HCT116 (cell line): Measurements from ENCODE around the gene RECK. TPM values are rescaled to one million over a fixed set of nuclear protein-coding genes. Genes with fewer than 3 reads are reported as not detected.

Experiments
- ATAC-seq: fragments of 200-7000 bp; cut with Tn5 transposase; 2 replicates; pipeline ENCODE4 v1.9.1; 2020; ENCODE audit warnings: mild to moderate bottlenecking, moderate library complexity
- BruUV-seq: library from RNA; stranded (reverse); fragments of 400-500 nt; replicated peaks from 2 replicates; lab custom pipeline; 2021; lab: Mats Ljungman, UMichigan
- CTCF ChIA-PET: fragments of 300-600 bp; sonication (Branson Sonifier 250); formaldehyde crosslinking; loops from one replicate; lab custom pipeline; 2021; ENCODE audit warnings: antibody characterized with exemption; lab: Charles Lee
- POLR2A ChIA-PET: fragments of 300-600, 350-600 bp; sonication (Branson Sonifier 250); formaldehyde crosslinking; loops from one replicate; lab custom pipeline; 2021; ENCODE audit warnings: antibody characterized with exemption; lab: Charles Lee
- RAD21 ChIA-PET, 2 experiments: fragments of 300-600 bp; sonication (Branson Sonifier 250); formaldehyde crosslinking; loops; one replicate each; lab custom pipeline; 2023; ENCODE audit warnings: low total read pairs in 2 of 2; ENCODE audit not compliant: uncharacterized antibody in 2 of 2, unreplicated experiment in 2 of 2, low non-redundant PET in 1 of 2; lab: Charles Lee
- DNase-seq: peaks from one replicate; pipeline ENCODE4 v3.0.0-alpha.2; 2010; ENCODE audit warnings: low read depth, low spot score
- H2AFZ ChIP-seq: fragments of 200-600 bp; shearing (Covaris generic), sonication (generic); 2 replicates; pipeline ENCODE4 v1.6.1; 2017; ENCODE audit warnings: low read depth, mixed run types, mixed read lengths, antibody characterized with exemption, low read length; ENCODE audit not compliant: poor library complexity, severe bottlenecking
- H3K27ac ChIP-seq: 2 replicates; pipeline ENCODE4 v1.5.1; 2012; ENCODE audit warnings: low read depth, low read length
- H3K27me3 ChIP-seq: fragments of 200-600 bp; sonication (generic); 2 replicates; pipeline ENCODE4 v1.6.1; 2016; ENCODE audit warnings: mixed run types, low read length, mixed read lengths; ENCODE audit not compliant: insufficient read depth
- H3K36me3 ChIP-seq, 2 experiments: fragments of 200-500 bp in 1 of 2; fragments of 200-600 bp in 1 of 2; sonication (Bioruptor generic) in 1 of 2; sonication (generic) in 1 of 2; 2 replicates each; pipeline versions ENCODE4 v1.5.1 to v1.6.1; 2014 to 2016; ENCODE audit warnings: low read length in 2 of 2, inconsistent platforms in 1 of 2, mixed read lengths in 1 of 2, mixed run types in 1 of 2; ENCODE audit not compliant: insufficient read depth in 2 of 2, control insufficient read depth in 1 of 2
- H3K4me1 ChIP-seq, 2 experiments: fragments of 200-600 bp in 1 of 2; sonication (generic) in 1 of 2; 2 replicates each; pipeline versions ENCODE4 v1.5.1 to v1.6.1; 2012 to 2017; ENCODE audit warnings: low read length in 2 of 2, inconsistent platforms in 1 of 2, mild to moderate bottlenecking in 1 of 2, mixed read lengths in 1 of 2, mixed run types in 1 of 2, moderate library complexity in 1 of 2; ENCODE audit not compliant: insufficient read depth in 2 of 2, control insufficient read depth in 1 of 2
- H3K4me2 ChIP-seq: fragments of 200-600 bp; sonication (generic); 2 replicates; pipeline ENCODE4 v1.6.1; 2017; ENCODE audit warnings: mixed run types, low read length, mixed read lengths
- H3K4me3 ChIP-seq, 2 experiments: fragments of 200-600 bp in 1 of 2; sonication (generic) in 1 of 2; replicated peaks in 1 of 2; 2 replicates each; pipeline ENCODE4 v1.5.1; 2011 to 2016; ENCODE audit warnings: low read length in 2 of 2, control low read depth in 1 of 2, low read depth in 1 of 2, mild to moderate bottlenecking in 1 of 2, mixed read lengths in 1 of 2, mixed run types in 1 of 2
- H3K79me2 ChIP-seq: fragments of 200-600 bp; sonication (generic); 2 replicates; pipeline ENCODE4 v1.6.1; 2017; ENCODE audit warnings: mild to moderate bottlenecking, mixed run types, low read length, moderate library complexity, mixed read lengths; ENCODE audit not compliant: insufficient read depth
- H3K9ac ChIP-seq: fragments of 200-600 bp; sonication (generic); 2 replicates; pipeline ENCODE4 v1.6.1; 2016; ENCODE audit warnings: low read length, mixed read lengths
- H3K9me2 ChIP-seq: fragments of 200-600 bp; sonication (generic), shearing (Covaris generic); 2 replicates; pipeline ENCODE4 v1.6.1; 2017; ENCODE audit warnings: mixed run types, mild to moderate bottlenecking, moderate library complexity; ENCODE audit not compliant: insufficient read depth
- H3K9me3 ChIP-seq, 2 experiments: fragments of 200-500 bp in 1 of 2; fragments of 200-600 bp in 1 of 2; sonication (Bioruptor generic) in 1 of 2; sonication (generic) in 1 of 2; 2 replicates each; pipeline ENCODE4 v1.6.1; 2014 to 2017; ENCODE audit warnings: low read length in 2 of 2, mixed read lengths in 2 of 2, inconsistent platforms in 1 of 2, low read depth in 1 of 2, mild to moderate bottlenecking in 1 of 2, mixed run types in 1 of 2, moderate library complexity in 1 of 2; ENCODE audit not compliant: control insufficient read depth in 1 of 2, insufficient read depth in 1 of 2
- H4K20me1 ChIP-seq: fragments of 200-600 bp; sonication (generic), shearing (Covaris generic); 2 replicates; pipeline ENCODE4 v1.6.1; 2017; ENCODE audit warnings: mixed run types, mild to moderate bottlenecking, moderate library complexity; ENCODE audit not compliant: insufficient read depth
- CBX3 ChIP-seq: IDR thresholded peaks from 2 replicates; pipeline ENCODE4 v1.6.1; 2012; ENCODE audit warnings: low read depth
- CEBPB ChIP-seq: IDR thresholded peaks from 2 replicates; pipeline ENCODE4 v1.6.1; 2012; ENCODE audit warnings: low read depth
- EGR1 ChIP-seq: IDR thresholded peaks from 2 replicates; pipeline ENCODE4 v1.6.1; 2012; ENCODE audit warnings: low read depth
- ELF1 ChIP-seq: IDR thresholded peaks from 2 replicates; pipeline ENCODE4 v1.6.1; 2012; ENCODE audit warnings: low read depth, borderline replicate concordance
- EZH2 ChIP-seq: fragments of 200-600 bp; sonication (generic); IDR thresholded peaks from 2 replicates; pipeline ENCODE4 v1.6.1; 2017; ENCODE audit warnings: antibody characterized with exemption, mixed run types
- EZH2phosphoT487 ChIP-seq: fragments of 200-600 bp; IDR thresholded peaks from 2 replicates; pipeline ENCODE4 v1.6.1; 2018; ENCODE audit warnings: antibody characterized with exemption, borderline replicate concordance
- JUND ChIP-seq: IDR thresholded peaks from 2 replicates; pipeline ENCODE4 v1.6.1; 2012
- RAD21 ChIP-seq: IDR thresholded peaks from 2 replicates; pipeline ENCODE4 v1.6.1; 2012; ENCODE audit warnings: low read depth, mild to moderate bottlenecking
- SIN3A ChIP-seq: IDR thresholded peaks from 2 replicates; pipeline ENCODE4 v1.6.1; 2012; ENCODE audit warnings: low read depth
- SRF ChIP-seq: IDR thresholded peaks from 2 replicates; pipeline ENCODE4 v1.6.1; 2012; ENCODE audit warnings: low read depth
- ZFX ChIP-seq: fragments of 450-650 bp; IDR thresholded peaks from 2 replicates; pipeline ENCODE4 v1.6.1; 2017
- intact Hi-C: fragments of 100-400 bp; cut with micrococcal nuclease; formaldehyde crosslinking; loops from 2 replicates; pipeline ENCODE4 v1.10.0; 2022
- total RNA-seq: library from RNA; stranded (reverse); gene quantifications from one replicate; pipeline ENCODE4 v1.2.1, GENCODE V29; 2021; ENCODE audit not compliant: unreplicated experiment
- TF ChIP-seq, protein P1 (sequence below): IDR thresholded peaks from 2 replicates; pipeline ENCODE4 v1.6.1; 2011; ENCODE audit warnings: mild to moderate bottlenecking, low read length, moderate library complexity; ENCODE audit not compliant: insufficient replicate concordance; ENCODE audit errors: extremely low read depth
- TF ChIP-seq, protein P2 (sequence below), 3 experiments: fragments of 200-600 bp in 1 of 3; sonication (generic) in 1 of 3; IDR thresholded peaks in 2 of 3; conservative IDR thresholded peaks in 1 of 3; 2 replicates each; pipeline ENCODE4 v1.5.1; 2012 to 2017; ENCODE audit warnings: low read depth in 2 of 3, low read length in 2 of 3, antibody characterized with exemption in 1 of 3, borderline replicate concordance in 1 of 3, control low read depth in 1 of 3, mild to moderate bottlenecking in 1 of 3, mixed read lengths in 1 of 3, mixed run types in 1 of 3, moderate library complexity in 1 of 3; ENCODE audit not compliant: insufficient read depth in 1 of 3
- TF ChIP-seq, protein P3 (sequence below): IDR thresholded peaks from 2 replicates; pipeline ENCODE4 v1.6.1; 2012
- TF ChIP-seq, protein P4 (sequence below): IDR thresholded peaks from 2 replicates; pipeline ENCODE4 v1.6.1; 2012; ENCODE audit warnings: low read depth

The RECK gene
- total RNA-seq, 1 experiment from 2014 or later = 3.8 TPM

DNA sequence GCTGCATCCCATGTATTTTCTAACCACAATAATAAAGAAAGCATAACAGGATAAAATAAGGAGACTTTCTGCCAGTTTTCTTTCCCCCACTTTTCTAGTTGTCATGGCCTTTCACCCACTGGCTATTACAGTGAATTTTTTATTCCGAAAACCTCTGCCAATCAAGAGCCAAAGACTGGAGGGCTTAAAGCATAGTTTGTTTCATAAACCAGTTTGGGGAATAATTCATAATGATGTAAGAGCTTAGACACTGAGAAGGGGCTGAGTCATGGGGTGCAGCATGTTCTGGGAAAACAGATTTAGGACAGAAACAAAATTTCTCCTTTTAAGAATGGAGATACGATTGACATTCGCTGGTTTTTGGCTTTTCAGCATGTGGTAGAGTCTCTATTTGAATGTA lies 95.4 kb downstream of the RECK start (continued):
- TF ChIP-seq, protein P1, sequence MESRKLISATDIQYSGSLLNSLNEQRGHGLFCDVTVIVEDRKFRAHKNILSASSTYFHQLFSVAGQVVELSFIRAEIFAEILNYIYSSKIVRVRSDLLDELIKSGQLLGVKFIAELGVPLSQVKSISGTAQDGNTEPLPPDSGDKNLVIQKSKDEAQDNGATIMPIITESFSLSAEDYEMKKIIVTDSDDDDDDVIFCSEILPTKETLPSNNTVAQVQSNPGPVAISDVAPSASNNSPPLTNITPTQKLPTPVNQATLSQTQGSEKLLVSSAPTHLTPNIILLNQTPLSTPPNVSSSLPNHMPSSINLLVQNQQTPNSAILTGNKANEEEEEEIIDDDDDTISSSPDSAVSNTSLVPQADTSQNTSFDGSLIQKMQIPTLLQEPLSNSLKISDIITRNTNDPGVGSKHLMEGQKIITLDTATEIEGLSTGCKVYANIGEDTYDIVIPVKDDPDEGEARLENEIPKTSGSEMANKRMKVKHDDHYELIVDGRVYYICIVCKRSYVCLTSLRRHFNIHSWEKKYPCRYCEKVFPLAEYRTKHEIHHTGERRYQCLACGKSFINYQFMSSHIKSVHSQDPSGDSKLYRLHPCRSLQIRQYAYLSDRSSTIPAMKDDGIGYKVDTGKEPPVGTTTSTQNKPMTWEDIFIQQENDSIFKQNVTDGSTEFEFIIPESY = no peak

DNA sequence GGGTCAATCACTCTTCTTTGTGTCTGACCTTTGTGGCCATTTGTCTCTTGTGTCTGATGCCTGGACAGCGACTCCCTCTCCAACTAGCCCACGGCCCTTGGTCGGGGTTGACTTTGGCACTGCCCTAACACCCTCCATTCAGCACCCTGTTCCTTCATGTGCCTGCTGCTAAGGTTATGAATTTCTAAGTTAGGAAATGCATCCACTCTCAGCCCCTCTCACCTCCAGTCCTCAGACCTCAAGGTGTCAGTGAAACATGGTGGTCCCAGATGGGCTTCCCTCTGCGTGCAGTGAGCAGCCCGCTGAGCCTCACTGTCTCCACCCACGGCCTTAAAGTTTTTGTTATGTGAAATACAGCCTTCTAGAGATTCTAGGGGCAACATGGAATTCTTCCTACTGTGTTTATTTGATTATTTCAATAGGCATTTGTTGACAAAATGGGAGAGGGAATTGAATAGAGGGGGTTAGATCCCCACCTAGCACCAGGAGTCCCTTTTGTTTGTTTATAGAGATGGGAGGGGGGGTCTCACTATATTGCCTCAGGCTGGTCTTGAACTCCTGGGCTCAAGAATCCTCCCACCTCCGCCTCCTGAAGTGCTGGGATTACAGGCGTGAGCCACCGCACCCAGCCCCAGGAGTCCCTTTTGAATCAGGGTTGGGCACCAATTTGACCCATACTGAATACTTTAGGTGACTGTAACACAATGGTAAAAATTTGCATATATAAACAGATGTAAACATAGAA lies 98.2 kb downstream of the RECK start:
- no peak overlapping the region for H3K9ac ChIP-seq
- BruUV-seq = no TSS peak
- H2AFZ ChIP-seq = no peak overlapping the region
- ChIA-PET CTCF (no interaction called here), POLR2A (no interaction called here), RAD21 (no interaction called here)
- H3K4me2 ChIP-seq = no peak overlapping the region
- H3K9me3 ChIP-seq = no peaks in the 10 kb centered on the region
- H3K9me2 ChIP-seq = no peaks in the 10 kb centered on the region
- no peaks in the 10 kb centered on the region for H3K36me3 ChIP-seq
- H3K4me3 ChIP-seq = no peak overlapping the region
- no peak for ATAC-seq
- H3K79me2 ChIP-seq = no peaks in the 10 kb centered on the region
- no peak for DNase-seq
- intact Hi-C loops = no loop called here
- H3K27ac ChIP-seq = no peak overlapping the region
- H4K20me1 ChIP-seq = no peaks in the 10 kb centered on the region
- peaks cover 0 to 20% of the 10 kb centered on the region in 2 experiments; a peak in 1 of 4 replicates for H3K4me1 ChIP-seq
- H3K27me3 ChIP-seq = no peaks in the 10 kb centered on the region
- no peak for TF ChIP-seq CBX3
- TF ChIP-seq, protein P2, sequence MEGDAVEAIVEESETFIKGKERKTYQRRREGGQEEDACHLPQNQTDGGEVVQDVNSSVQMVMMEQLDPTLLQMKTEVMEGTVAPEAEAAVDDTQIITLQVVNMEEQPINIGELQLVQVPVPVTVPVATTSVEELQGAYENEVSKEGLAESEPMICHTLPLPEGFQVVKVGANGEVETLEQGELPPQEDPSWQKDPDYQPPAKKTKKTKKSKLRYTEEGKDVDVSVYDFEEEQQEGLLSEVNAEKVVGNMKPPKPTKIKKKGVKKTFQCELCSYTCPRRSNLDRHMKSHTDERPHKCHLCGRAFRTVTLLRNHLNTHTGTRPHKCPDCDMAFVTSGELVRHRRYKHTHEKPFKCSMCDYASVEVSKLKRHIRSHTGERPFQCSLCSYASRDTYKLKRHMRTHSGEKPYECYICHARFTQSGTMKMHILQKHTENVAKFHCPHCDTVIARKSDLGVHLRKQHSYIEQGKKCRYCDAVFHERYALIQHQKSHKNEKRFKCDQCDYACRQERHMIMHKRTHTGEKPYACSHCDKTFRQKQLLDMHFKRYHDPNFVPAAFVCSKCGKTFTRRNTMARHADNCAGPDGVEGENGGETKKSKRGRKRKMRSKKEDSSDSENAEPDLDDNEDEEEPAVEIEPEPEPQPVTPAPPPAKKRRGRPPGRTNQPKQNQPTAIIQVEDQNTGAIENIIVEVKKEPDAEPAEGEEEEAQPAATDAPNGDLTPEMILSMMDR (IDR thresholded peaks at IDR 0.05 in 2 of 3, conservative IDR thresholded peaks at IDR 0.05 in 1 of 3; ENCODE audit: borderline replicate concordance in 1 of 3, insufficient read depth in 1 of 3, low read depth in 2 of 3, low read length in 2 of 3) = no peak
- TF ChIP-seq, protein P3, sequence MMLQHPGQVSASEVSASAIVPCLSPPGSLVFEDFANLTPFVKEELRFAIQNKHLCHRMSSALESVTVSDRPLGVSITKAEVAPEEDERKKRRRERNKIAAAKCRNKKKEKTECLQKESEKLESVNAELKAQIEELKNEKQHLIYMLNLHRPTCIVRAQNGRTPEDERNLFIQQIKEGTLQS = no peak
- TF ChIP-seq, protein P4, sequence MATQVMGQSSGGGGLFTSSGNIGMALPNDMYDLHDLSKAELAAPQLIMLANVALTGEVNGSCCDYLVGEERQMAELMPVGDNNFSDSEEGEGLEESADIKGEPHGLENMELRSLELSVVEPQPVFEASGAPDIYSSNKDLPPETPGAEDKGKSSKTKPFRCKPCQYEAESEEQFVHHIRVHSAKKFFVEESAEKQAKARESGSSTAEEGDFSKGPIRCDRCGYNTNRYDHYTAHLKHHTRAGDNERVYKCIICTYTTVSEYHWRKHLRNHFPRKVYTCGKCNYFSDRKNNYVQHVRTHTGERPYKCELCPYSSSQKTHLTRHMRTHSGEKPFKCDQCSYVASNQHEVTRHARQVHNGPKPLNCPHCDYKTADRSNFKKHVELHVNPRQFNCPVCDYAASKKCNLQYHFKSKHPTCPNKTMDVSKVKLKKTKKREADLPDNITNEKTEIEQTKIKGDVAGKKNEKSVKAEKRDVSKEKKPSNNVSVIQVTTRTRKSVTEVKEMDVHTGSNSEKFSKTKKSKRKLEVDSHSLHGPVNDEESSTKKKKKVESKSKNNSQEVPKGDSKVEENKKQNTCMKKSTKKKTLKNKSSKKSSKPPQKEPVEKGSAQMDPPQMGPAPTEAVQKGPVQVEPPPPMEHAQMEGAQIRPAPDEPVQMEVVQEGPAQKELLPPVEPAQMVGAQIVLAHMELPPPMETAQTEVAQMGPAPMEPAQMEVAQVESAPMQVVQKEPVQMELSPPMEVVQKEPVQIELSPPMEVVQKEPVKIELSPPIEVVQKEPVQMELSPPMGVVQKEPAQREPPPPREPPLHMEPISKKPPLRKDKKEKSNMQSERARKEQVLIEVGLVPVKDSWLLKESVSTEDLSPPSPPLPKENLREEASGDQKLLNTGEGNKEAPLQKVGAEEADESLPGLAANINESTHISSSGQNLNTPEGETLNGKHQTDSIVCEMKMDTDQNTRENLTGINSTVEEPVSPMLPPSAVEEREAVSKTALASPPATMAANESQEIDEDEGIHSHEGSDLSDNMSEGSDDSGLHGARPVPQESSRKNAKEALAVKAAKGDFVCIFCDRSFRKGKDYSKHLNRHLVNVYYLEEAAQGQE = no peak
- no peak for TF ChIP-seq EGR1
- no peak for TF ChIP-seq SIN3A
- TF ChIP-seq, protein P1 = no peak
- no peak for TF ChIP-seq CEBPB
- TF ChIP-seq RAD21 = no peak
- TF ChIP-seq SRF = no peak
- TF ChIP-seq EZH2phosphoT487 = no peak
- TF ChIP-seq JUND = no peak
- TF ChIP-seq EZH2 = no peak
- no peak for TF ChIP-seq ZFX
- TF ChIP-seq ELF1 = no peak
